DND-41 (cell line): ENCODE results near the gene SAMSN1.

Experiments used
- EZH2 ChIP-seq: IDR thresholded peaks from 3 replicates; pipeline ENCODE4 v1.6.1; 2012; ENCODE audit warnings: borderline replicate concordance, low read depth, mild to moderate bottlenecking, moderate library complexity, low read length, inconsistent platforms; ENCODE audit not compliant: severe bottlenecking
- TF ChIP-seq, protein P1 (sequence below): IDR thresholded peaks from 2 replicates; pipeline ENCODE4 v1.5.1; 2012; ENCODE audit warnings: borderline replicate concordance, low read length, moderate library complexity, mild to moderate bottlenecking; ENCODE audit not compliant: poor library complexity, severe bottlenecking; ENCODE audit errors: extremely low read depth

DNA sequence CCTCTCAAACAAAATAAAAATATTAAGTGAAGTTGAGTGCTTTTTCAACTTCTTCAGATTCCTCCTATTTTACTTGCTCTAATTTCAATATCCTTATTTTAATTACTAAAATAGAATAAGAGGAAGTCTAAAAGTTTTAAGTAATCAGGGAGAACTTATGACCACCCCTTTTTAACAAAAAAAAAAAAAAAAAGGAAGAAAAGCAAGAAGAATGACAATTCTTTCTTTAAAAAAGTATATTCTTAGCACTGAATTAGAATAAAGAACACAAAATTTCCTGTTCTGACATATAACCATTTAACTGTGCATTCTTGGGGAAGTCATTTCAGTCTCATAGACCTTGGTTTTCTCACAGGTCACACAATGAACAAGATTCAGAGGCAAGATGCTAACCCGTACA, 46.8 kb downstream of the SAMSN1 start:
- TF ChIP-seq, protein P1, sequence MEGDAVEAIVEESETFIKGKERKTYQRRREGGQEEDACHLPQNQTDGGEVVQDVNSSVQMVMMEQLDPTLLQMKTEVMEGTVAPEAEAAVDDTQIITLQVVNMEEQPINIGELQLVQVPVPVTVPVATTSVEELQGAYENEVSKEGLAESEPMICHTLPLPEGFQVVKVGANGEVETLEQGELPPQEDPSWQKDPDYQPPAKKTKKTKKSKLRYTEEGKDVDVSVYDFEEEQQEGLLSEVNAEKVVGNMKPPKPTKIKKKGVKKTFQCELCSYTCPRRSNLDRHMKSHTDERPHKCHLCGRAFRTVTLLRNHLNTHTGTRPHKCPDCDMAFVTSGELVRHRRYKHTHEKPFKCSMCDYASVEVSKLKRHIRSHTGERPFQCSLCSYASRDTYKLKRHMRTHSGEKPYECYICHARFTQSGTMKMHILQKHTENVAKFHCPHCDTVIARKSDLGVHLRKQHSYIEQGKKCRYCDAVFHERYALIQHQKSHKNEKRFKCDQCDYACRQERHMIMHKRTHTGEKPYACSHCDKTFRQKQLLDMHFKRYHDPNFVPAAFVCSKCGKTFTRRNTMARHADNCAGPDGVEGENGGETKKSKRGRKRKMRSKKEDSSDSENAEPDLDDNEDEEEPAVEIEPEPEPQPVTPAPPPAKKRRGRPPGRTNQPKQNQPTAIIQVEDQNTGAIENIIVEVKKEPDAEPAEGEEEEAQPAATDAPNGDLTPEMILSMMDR, result no peak
- TF ChIP-seq EZH2, result no peak
